Body of pancreas (tissue), 4 donors: ENCODE results near the gene AKT1. TPM values are rescaled to one million over a fixed set of nuclear protein-coding genes. Genes with fewer than 3 reads are reported as not detected.

Experiments used
- ATAC-seq: fragments of 150-250 bp; one replicate; pipeline ENCODE4 v1.9.1; 2016
- DNase-seq, 4 donors: peaks; one replicate each; pipeline ENCODE4 v3.0.0-alpha.2; 2019
- H3K27ac ChIP-seq, 4 donors: fragments of 200-600 bp; sonication (generic); 1 replicate in 3 of 4; 2 replicates in 1 of 4; pipeline versions ENCODE4 v1.5.1 to v1.6.1; 2016 to 2019; ENCODE audit warnings: mild to moderate bottlenecking in 1 of 4, mixed read lengths in 1 of 4, moderate library complexity in 1 of 4
- H3K27me3 ChIP-seq, 2 donors: fragments of 200-600 bp; sonication (generic); one replicate each; pipeline ENCODE4 v1.6.0; 2016; ENCODE audit warnings: mild to moderate bottlenecking in 1 of 2
- H3K36me3 ChIP-seq, 2 donors: fragments of 200-600 bp; sonication (generic); replicated peaks in 1 of 2; 2 replicates each; pipeline ENCODE4 v1.5.1; 2016; ENCODE audit warnings: low read depth in 2 of 2; ENCODE audit not compliant: insufficient read depth in 1 of 2
- H3K4me1 ChIP-seq: fragments of 200-600 bp; sonication (generic); one replicate; pipeline ENCODE4 v1.6.0; 2016
- H3K4me3 ChIP-seq, 2 donors: fragments of 200-600 bp; sonication (generic); 1 replicate in 1 of 2; 2 replicates in 1 of 2; pipeline ENCODE4 v1.5.1; 2016 to 2019
- H3K9me3 ChIP-seq, 3 donors: fragments of 200-600 bp; sonication (generic); 1 replicate in 2 of 3; 2 replicates in 1 of 3; pipeline ENCODE4 v1.5.1; 2016
- CTCF ChIP-seq, 7 experiments: fragments of 450-650 bp in 4 of 7; fragments of 200-600 bp in 3 of 7; sonication (generic) in 3 of 7; IDR thresholded peaks; one replicate each; pipeline ENCODE4 v1.5.1; 2016 to 2019; ENCODE audit warnings: antibody characterized with exemption in 7 of 7
- POLR2A ChIP-seq, 3 donors: fragments of 450-650 bp; IDR thresholded peaks; one replicate each; pipeline ENCODE4 v1.6.1; 2016; ENCODE audit warnings: antibody characterized with exemption in 3 of 3, mild to moderate bottlenecking in 2 of 3
- WGBS, 2 donors: methylation state at CpG; one replicate each; pipeline ENCODE4 v1.1.5; 2017; 5-methylcytosine and 5-hydroxymethylcytosine counted together
- intact Hi-C: fragments of 100-400 bp; cut with DNase I; formaldehyde crosslinking; loops from one replicate; pipeline ENCODE4 v1.15.1; 2023
- total RNA-seq, 2 donors: library from RNA; depleted of rRNA; stranded (reverse); fragments of >200 nt; gene quantifications; one replicate each; pipeline ENCODE4 v1.1.0, GENCODE V29; 2016

AKT1 gene
- total RNA-seq, 2 donors from 2014 or later: 74.2 to 151 TPM

GRCh38 chr14:104795781-104796686 lies 486 bp upstream of the AKT1 start:
- Histone ChIP-seq H3K4me3 (no peak overlapping the region), H3K9me3 (no peaks in the 10 kb centered on the region), H3K4me1 (peaks cover 70% of the 10 kb centered on the region), H3K27me3 (no peaks in the 10 kb centered on the region), H3K36me3 (no peaks in the 10 kb centered on the region), H3K27ac (peak overlapping the region; percentile 68 to 89 (median 83))
- DNase-seq: peak; percentile 56 to 70 (median 62)
- intact Hi-C loops: no loop called here
- 12 to 49% methylated on average over 7 to 27 of the region's 55 CpGs for WGBS, 2 donors
- ATAC-seq: peak; percentile 64
- TF ChIP-seq POLR2A (IDR thresholded peaks at IDR 0.05) (peak; percentile 51 to 74 (median 71)), CTCF (IDR thresholded peaks at IDR 0.05) (no peak)

GRCh38 chr14:104794631-104794992 lies 936 bp downstream of the AKT1 start:
- Histone ChIP-seq H3K4me3 (peak overlapping the region; percentile 50 to 56), H3K36me3 (peaks cover 0 to 2% of the 10 kb centered on the region in 2 donors), H3K4me1 (peaks cover 69% of the 10 kb centered on the region), H3K27me3 (no peaks in the 10 kb centered on the region), H3K9me3 (no peaks in the 10 kb centered on the region), H3K27ac (peak overlapping the region; percentile 68 to 81 (median 72))
- no peak for TF ChIP-seq POLR2A (IDR thresholded peaks at IDR 0.05)
- TF ChIP-seq CTCF (IDR thresholded peaks at IDR 0.05): peak in 2 of 7 experiments; percentile 18 to 23
- intact Hi-C loops: no loop called here
- 1 to 4% methylated on average over 16 of the region's 16 CpGs for WGBS, 2 donors
- ATAC-seq: peak; percentile 15
- peak in 3 of 4 donors; percentile 56 to 59 (median 57) for DNase-seq

GRCh38 chr14:104794099-104794498 lies 1.4 kb downstream of the AKT1 start:
- intact Hi-C loops: no loop called here
- H3K27ac ChIP-seq: peak overlapping the region; percentile 68 to 81 (median 72)

GRCh38 chr14:104793703-104793959 lies 1.9 kb downstream of the AKT1 start:
- Histone ChIP-seq H3K4me3 (no peak overlapping the region), H3K27me3 (no peaks in the 10 kb centered on the region), H3K4me1 (peaks cover 73% of the 10 kb centered on the region), H3K27ac (peak overlapping the region in 1 of 4 donors; percentile 81), H3K36me3 (peaks cover 0 to 2% of the 10 kb centered on the region in 2 donors), H3K9me3 (no peaks in the 10 kb centered on the region)
- 70 to 78% methylated on average over 2 of the region's 2 CpGs for WGBS, 2 donors
- DNase-seq (no peak), ATAC-seq (no peak)
- intact Hi-C loops: no loop called here
- TF ChIP-seq CTCF (IDR thresholded peaks at IDR 0.05) (no peak), POLR2A (IDR thresholded peaks at IDR 0.05) (no peak)

More at GRCh38 chr14:104794099-104794498, 1.4 kb downstream of the AKT1 start:
- Histone ChIP-seq H3K4me3 (peak overlapping the region; percentile 50 to 56), H3K36me3 (peaks cover 0 to 2% of the 10 kb centered on the region in 2 donors), H3K27me3 (no peaks in the 10 kb centered on the region), H3K9me3 (no peaks in the 10 kb centered on the region), H3K4me1 (peaks cover 69% of the 10 kb centered on the region)
- DNase-seq (peak; percentile 31 to 64 (median 56)), ATAC-seq (no peak)
- TF ChIP-seq POLR2A (IDR thresholded peaks at IDR 0.05) (no peak), CTCF (IDR thresholded peaks at IDR 0.05) (no peak)
- WGBS, 2 donors: 13 to 20% methylated on average over 1 to 15 of the region's 15 CpGs
